Gastrocnemius medialis (tissue), 4 donors: ENCODE measurements around the gene MGST3. TPM values are rescaled to one million over a fixed set of nuclear protein-coding genes. Genes with fewer than 3 reads are reported as not detected.
"Not testable (repeated sequence)": the region's sequence is repeated elsewhere in the genome, so short reads cannot be mapped to it uniquely, and the experiment has no call there.

Experiments
- ATAC-seq, 2 donors: fragments of 150-250 bp; one replicate each; pipeline ENCODE4 v1.9.1; 2016
- DNase-seq, 2 donors: peaks; one replicate each; pipeline ENCODE4 v3.0.0-alpha.2; 2019
- H3K27ac ChIP-seq, 4 donors: fragments of 200-600 bp; sonication (generic); 1 replicate in 1 of 4; 2 replicates in 3 of 4; pipeline ENCODE4 v1.5.1; 2016 to 2018; ENCODE audit warnings: mild to moderate bottlenecking in 2 of 4, moderate library complexity in 1 of 4
- H3K27me3 ChIP-seq, 3 donors: fragments of 200-600 bp; sonication (generic) in 2 of 3; 1 replicate in 1 of 3; 2 replicates in 2 of 3; pipeline versions ENCODE4 v1.5.1 to v1.6.0; 2016 to 2019; ENCODE audit warnings: mild to moderate bottlenecking in 1 of 3, moderate library complexity in 1 of 3
- H3K36me3 ChIP-seq, 2 donors: fragments of 200-600 bp; sonication (generic) in 1 of 2; one replicate each; pipeline ENCODE4 v1.5.1; 2017 to 2018
- H3K4me1 ChIP-seq, 2 donors: fragments of 200-600 bp; sonication (generic) in 1 of 2; one replicate each; pipeline ENCODE4 v1.5.1; 2016 to 2017; ENCODE audit warnings: mild to moderate bottlenecking in 2 of 2
- H3K4me3 ChIP-seq, 4 donors: fragments of 200-600 bp; sonication (generic) in 3 of 4; 1 replicate in 1 of 4; 2 replicates in 3 of 4; pipeline ENCODE4 v1.5.1; 2016 to 2019; ENCODE audit warnings: mild to moderate bottlenecking in 2 of 4
- H3K9me3 ChIP-seq, 3 donors: fragments of 200-600 bp; sonication (generic) in 2 of 3; 1 replicate in 1 of 3; 2 replicates in 2 of 3; pipeline ENCODE4 v1.5.1; 2016 to 2019
- CTCF ChIP-seq, 5 experiments: fragments of 450-650 bp in 3 of 5; fragments of 200-600 bp in 2 of 5; sonication (generic) in 2 of 5; IDR thresholded peaks in 4 of 5; conservative IDR thresholded peaks in 1 of 5; 1 replicate in 4 of 5; 2 replicates in 1 of 5; pipeline ENCODE4 v1.5.1; 2016 to 2019; ENCODE audit warnings: antibody characterized with exemption in 5 of 5, mild to moderate bottlenecking in 3 of 5, moderate library complexity in 3 of 5
- POLR2A ChIP-seq, 2 donors: fragments of 450-650 bp; IDR thresholded peaks; one replicate each; pipeline ENCODE4 v1.6.1; 2017; ENCODE audit warnings: antibody characterized with exemption in 2 of 2, mild to moderate bottlenecking in 2 of 2, moderate library complexity in 2 of 2
- in situ Hi-C, 4 donors: fragments of 200-750 bp; cut with MboI; loops; one replicate each; pipeline versions ENCODE4 v1.15.0 to v1.8.0; 2017; ENCODE audit warnings: low sequenced_read_pairs in 4 of 4
- intact Hi-C: fragments of 100-400 bp; cut with DNase I; formaldehyde crosslinking; loops from one replicate; pipeline ENCODE4 v1.15.1; 2023; ENCODE audit warnings: low total_unique reads
- total RNA-seq, 4 donors: library from RNA; depleted of rRNA; stranded (reverse); fragments of >200 nt; gene quantifications; one replicate each; pipeline versions ENCODE4 v1.1.0 to v1.2.3, GENCODE V29; 2016

Gene MGST3
- total RNA-seq, 4 donors from 2014 or later: 101 to 275 (median 202) TPM

GRCh38 chr1:165634154-165634921 is 3.3 kb downstream of the MGST3 start:
- intact Hi-C loops: loop anchor here (5.0 kb wide), 1 partner anchor 533 kb away; the partner anchor contains the start of gene FAM78B

GRCh38 chr1:165635329-165635728 is 4.3 kb downstream of the MGST3 start:
- intact Hi-C loops: no loop called here
- Histone ChIP-seq H3K4me3 (no peak overlapping the region), H3K4me1 (peaks cover 62 to 76% of the 10 kb centered on the region in 2 donors), H3K27me3 (no peaks in the 10 kb centered on the region), H3K36me3 (peaks cover 0 to 6% of the 10 kb centered on the region in 2 donors), H3K9me3 (no peaks in the 10 kb centered on the region), H3K27ac (peak overlapping the region; percentile 91 to 100 (median 94))
- in situ Hi-C loops: loop anchor here in 2 of 4 donors (10.0 to 25.0 kb wide), 2 partner anchors 59 to 527 kb away; partner anchors contain the start of genes ALDH9A1 (in 1 of the 2) and FAM78B (in 1 of the 2)
- no peak for TF ChIP-seq POLR2A (IDR thresholded peaks at IDR 0.05)
- TF ChIP-seq CTCF (IDR thresholded peaks at IDR 0.05 in 4 of 5, conservative IDR thresholded peaks at IDR 0.05 in 1 of 5): no peak
- DNase-seq (peak in 1 of 2 donors; percentile 41), ATAC-seq (no peak)

More at GRCh38 chr1:165634154-165634921, 3.3 kb downstream of the MGST3 start:
- DNase-seq: no peak
- TF ChIP-seq CTCF (IDR thresholded peaks at IDR 0.05 in 4 of 5, conservative IDR thresholded peaks at IDR 0.05 in 1 of 5) (no peak), POLR2A (IDR thresholded peaks at IDR 0.05) (no peak)
- H3K4me3 ChIP-seq: peak overlapping the region in 1 of 4 donors; percentile 95
- ATAC-seq: no peak
- no peaks in the 10 kb centered on the region for H3K27me3 ChIP-seq
- in situ Hi-C loops: loop anchor here in 2 of 4 donors (10.0 to 25.0 kb wide), 2 partner anchors 60 to 528 kb away; partner anchors contain the start of genes ALDH9A1 (in 1 of the 2) and FAM78B (in 1 of the 2)
- H3K36me3 ChIP-seq: peaks cover 0 to 6% of the 10 kb centered on the region in 2 donors
- peaks cover 66 to 74% of the 10 kb centered on the region in 2 donors for H3K4me1 ChIP-seq
- H3K9me3 ChIP-seq: no peaks in the 10 kb centered on the region
- H3K27ac ChIP-seq: peak overlapping the region; percentile 91 to 100 (median 94)

GRCh38 chr1:165635823-165636222 is 4.8 kb downstream of the MGST3 start:
- H3K4me1 ChIP-seq: peaks cover 66 to 81% of the 10 kb centered on the region in 2 donors
- intact Hi-C loops (no loop called here), in situ Hi-C loops (loop anchor here in 2 of 4 donors (10.0 to 25.0 kb wide), 2 partner anchors 59 to 526 kb away; partner anchors contain the start of genes ALDH9A1 (in 1 of the 2) and FAM78B (in 1 of the 2))
- H3K4me3 ChIP-seq: no peak overlapping the region
- H3K27me3 ChIP-seq: no peaks in the 10 kb centered on the region
- H3K27ac ChIP-seq: peak overlapping the region; percentile 91 to 100 (median 94)
- peaks cover 0 to 6% of the 10 kb centered on the region in 2 donors for H3K36me3 ChIP-seq
- ATAC-seq: no peak
- no peaks in the 10 kb centered on the region for H3K9me3 ChIP-seq
- DNase-seq: no peak
- TF ChIP-seq POLR2A (IDR thresholded peaks at IDR 0.05): no peak
- no peak for TF ChIP-seq CTCF (IDR thresholded peaks at IDR 0.05 in 4 of 5, conservative IDR thresholded peaks at IDR 0.05 in 1 of 5)

GRCh38 chr1:165637427-165637826 is 6.4 kb downstream of the MGST3 start:
- ATAC-seq: no peak
- H3K4me3 ChIP-seq: no peak overlapping the region
- DNase-seq: no peak
- H3K4me1 ChIP-seq: peaks cover 76 to 97% of the 10 kb centered on the region in 2 donors
- no peaks in the 10 kb centered on the region for H3K9me3 ChIP-seq
- TF ChIP-seq POLR2A (IDR thresholded peaks at IDR 0.05): no peak
- TF ChIP-seq CTCF (IDR thresholded peaks at IDR 0.05 in 4 of 5, conservative IDR thresholded peaks at IDR 0.05 in 1 of 5): no peak
- H3K27me3 ChIP-seq: no peaks in the 10 kb centered on the region
- H3K27ac ChIP-seq: peak overlapping the region; percentile 91 to 100 (median 94)
- peaks cover 0 to 6% of the 10 kb centered on the region in 2 donors for H3K36me3 ChIP-seq
- in situ Hi-C loops: loop anchor here in 2 of 4 donors (10.0 to 25.0 kb wide), 2 partner anchors 57 to 525 kb away; partner anchors contain the start of genes ALDH9A1 (in 1 of the 2) and FAM78B (in 1 of the 2)
- intact Hi-C loops: no loop called here

GRCh38 chr1:165638211-165638610 is 7.2 kb downstream of the MGST3 start:
- ATAC-seq, H3K9me3 ChIP-seq, intact Hi-C loops, H3K4me3 ChIP-seq, H3K36me3 ChIP-seq, DNase-seq, H3K27me3 ChIP-seq: not testable (repeated sequence)
- in situ Hi-C loops: loop anchor here in 2 of 4 donors (10.0 to 25.0 kb wide), 2 partner anchors 57 to 524 kb away; partner anchors contain the start of genes ALDH9A1 (in 1 of the 2) and FAM78B (in 1 of the 2)
- Histone ChIP-seq H3K4me1 (peaks cover 74 to 95% of the 10 kb centered on the region in 2 donors), H3K27ac (peak overlapping the region; percentile 91 to 100 (median 94))
